Stimulated activated CD4-positive, alpha-beta T cell treated with anti-CD3 and anti-CD28 coated beads, Interleukin-2, amount 100 ng/mL, for 24 hours (primary cell): ENCODE results near the gene NME5.
A peak's percentile ranks its signal among the peaks of the same experiment; 100 is the strongest.
"Not testable (repeated sequence)": the region's sequence is repeated elsewhere in the genome, so short reads cannot be mapped to it uniquely, and the experiment has no call there.

Experiments used
- DNase-seq, 2 donors: peaks; one replicate each; pipeline ENCODE4 v3.0.0-alpha.2; 2020

NME5 gene

DNA sequence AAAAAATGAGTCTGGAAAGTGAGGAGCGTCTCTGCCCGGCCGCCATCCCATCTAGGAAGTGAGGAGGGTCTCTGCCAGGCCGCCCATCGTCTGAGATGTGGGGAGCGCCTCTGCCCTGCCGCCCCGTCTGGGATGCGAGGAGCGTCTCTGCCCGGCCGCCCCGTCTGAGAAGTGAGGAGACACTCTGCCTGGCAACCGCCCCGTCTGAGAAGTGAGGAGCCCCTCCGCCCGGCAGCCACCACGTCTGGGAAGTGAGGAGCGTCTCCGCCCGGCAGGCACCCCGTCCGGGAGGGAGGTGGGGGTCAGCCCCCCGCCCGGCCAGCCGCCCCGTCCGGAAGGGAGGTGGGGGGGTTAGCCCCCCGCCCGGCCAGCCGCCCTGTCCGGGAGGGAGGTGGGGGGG is 69.2 kb downstream of the NME5 start:
- not testable (repeated sequence) for DNase-seq

GRCh38 chr5:138068742-138069600 is 70.3 kb downstream of the NME5 start:
- peak; percentile 84 for DNase-seq

- DNase-seq, result no peak
Measured at GRCh38 chr5:138067945-138068344, 71.3 kb downstream of the NME5 start.
